Measurements from ENCODE around the gene ARID1A.

ARID1A gene

GRCh38 chr1:26696654-26697430, 1.0 kb downstream of the ARID1A start:
- H3K4me2 ChIP-seq (ENCODE audit: low read length), result no peak overlapping the region
- peaks cover 30% of the 10 kb centered on the region for H3K4me1 ChIP-seq (ENCODE audit: control insufficient read depth, low read depth, low read length)
- H3K36me3 ChIP-seq (ENCODE audit: control insufficient read depth, insufficient read depth, low read length), result no peaks in the 10 kb centered on the region
- peak overlapping the region; percentile 90 for H3K23ac ChIP-seq (ENCODE audit: low read length)
- no peak for DNase-seq
- H4K5ac ChIP-seq (ENCODE audit: low read length), result no peak overlapping the region
- H3K4ac ChIP-seq (ENCODE audit: low read depth, low read length), result peak overlapping the region; percentile 100
- peak overlapping the region; percentile 96 for H3K56ac ChIP-seq (ENCODE audit: low read length)
- peak overlapping the region; percentile 54 for H2BK5ac ChIP-seq (ENCODE audit: low read length)
- no CpG with 5 or more reads among the region's 98 CpGs for WGBS (ENCODE audit: extremely low coverage, insufficient coverage, low lambda C conversion rate)
- H3K18ac ChIP-seq (ENCODE audit: low read length), result peak overlapping the region; percentile 100
- H3K27me3 ChIP-seq (ENCODE audit: insufficient read depth, low read length, poor library complexity), result no peaks in the 10 kb centered on the region
- no peak overlapping the region for H4K8ac ChIP-seq (ENCODE audit: low read depth, low read length)
- peak overlapping the region; percentile 88 for H3K27ac ChIP-seq (ENCODE audit: low read depth, low read length)
- H2BK15ac ChIP-seq (replicated peaks; ENCODE audit: low read depth), result no peak overlapping the region
- H2BK120ac ChIP-seq (ENCODE audit: low read depth, low read length), result peak overlapping the region; percentile 96
- peak overlapping the region; percentile 44 for H3K4me3 ChIP-seq (ENCODE audit: low read length)
- peaks cover 56% of the 10 kb centered on the region for H3K79me2 ChIP-seq (ENCODE audit: control insufficient read depth, insufficient read depth, low read length)
- peaks cover 3% of the 10 kb centered on the region for H3K79me1 ChIP-seq (ENCODE audit: low read length)
- no peak overlapping the region for H2AK5ac ChIP-seq (ENCODE audit: low read length)
- H3K9ac ChIP-seq (ENCODE audit: low read length), result peak overlapping the region; percentile 94

GRCh38 chr1:26697431-26697977, 1.7 kb downstream of the ARID1A start:
- peaks cover 30% of the 10 kb centered on the region for H3K4me1 ChIP-seq (ENCODE audit: control insufficient read depth, low read depth, low read length)
- peaks cover 63% of the 10 kb centered on the region for H3K79me2 ChIP-seq (ENCODE audit: control insufficient read depth, insufficient read depth, low read length)
- H3K27me3 ChIP-seq (ENCODE audit: insufficient read depth, low read length, poor library complexity), result no peaks in the 10 kb centered on the region
- H3K36me3 ChIP-seq (ENCODE audit: control insufficient read depth, insufficient read depth, low read length), result no peaks in the 10 kb centered on the region
- peak overlapping the region; percentile 96 for H2BK120ac ChIP-seq (ENCODE audit: low read depth, low read length)
- H3K4me3 ChIP-seq (ENCODE audit: low read length), result peak overlapping the region; percentile 44
- peak overlapping the region; percentile 96 for H3K56ac ChIP-seq (ENCODE audit: low read length)
- peaks cover 3% of the 10 kb centered on the region for H3K79me1 ChIP-seq (ENCODE audit: low read length)
- no peak overlapping the region for H3K23ac ChIP-seq (ENCODE audit: low read length)
- no CpG with 5 or more reads among the region's 30 CpGs for WGBS (ENCODE audit: extremely low coverage, insufficient coverage, low lambda C conversion rate)
- H3K4me2 ChIP-seq (ENCODE audit: low read length), result peak overlapping the region; percentile 96
- no peak overlapping the region for H2BK15ac ChIP-seq (replicated peaks; ENCODE audit: low read depth)
- no peak overlapping the region for H2BK5ac ChIP-seq (ENCODE audit: low read length)
- H3K18ac ChIP-seq (ENCODE audit: low read length), result peak overlapping the region; percentile 100
- H4K5ac ChIP-seq (ENCODE audit: low read length), result no peak overlapping the region
- DNase-seq, result no peak
- H4K8ac ChIP-seq (ENCODE audit: low read depth, low read length), result no peak overlapping the region
- H2AK5ac ChIP-seq (ENCODE audit: low read length), result no peak overlapping the region
- peak overlapping the region; percentile 100 for H3K4ac ChIP-seq (ENCODE audit: low read depth, low read length)
- peak overlapping the region; percentile 94 for H3K9ac ChIP-seq (ENCODE audit: low read length)
- peak overlapping the region; percentile 88 for H3K27ac ChIP-seq (ENCODE audit: low read depth, low read length)

- Histone ChIP-seq H3K36me3 (ENCODE audit: control insufficient read depth, insufficient read depth, low read length) (no peaks in the 10 kb centered on the region), H3K27me3 (ENCODE audit: insufficient read depth, low read length, poor library complexity) (no peaks in the 10 kb centered on the region), H3K23ac (ENCODE audit: low read length) (no peak overlapping the region), H3K27ac (ENCODE audit: low read depth, low read length) (peak overlapping the region; percentile 49), H3K9ac (ENCODE audit: low read length) (peak overlapping the region; percentile 94), H3K4ac (ENCODE audit: low read depth, low read length) (peak overlapping the region; percentile 74), H3K79me1 (ENCODE audit: low read length) (peaks cover 3% of the 10 kb centered on the region), H2AK5ac (ENCODE audit: low read length) (no peak overlapping the region), H2BK15ac (replicated peaks; ENCODE audit: low read depth) (no peak overlapping the region), H4K5ac (ENCODE audit: low read length) (no peak overlapping the region), H2BK5ac (ENCODE audit: low read length) (no peak overlapping the region), H3K4me3 (ENCODE audit: low read length) (peak overlapping the region; percentile 44), H4K8ac (ENCODE audit: low read depth, low read length) (no peak overlapping the region), H3K18ac (ENCODE audit: low read length) (peak overlapping the region; percentile 100), H3K79me2 (ENCODE audit: control insufficient read depth, insufficient read depth, low read length) (peaks cover 70% of the 10 kb centered on the region), H3K4me1 (ENCODE audit: control insufficient read depth, low read depth, low read length) (peaks cover 30% of the 10 kb centered on the region), H2BK120ac (ENCODE audit: low read depth, low read length) (no peak overlapping the region), H3K56ac (ENCODE audit: low read length) (peak overlapping the region; percentile 96), H3K4me2 (ENCODE audit: low read length) (peak overlapping the region; percentile 96)
- no CpG with 5 or more reads among the region's 8 CpGs for WGBS (ENCODE audit: extremely low coverage, insufficient coverage, low lambda C conversion rate)
- DNase-seq, result peak; percentile 96
Observed at GRCh38 chr1:26697978-26698849, 2.4 kb downstream of the ARID1A start.

- peak overlapping the region; percentile 3 for H3K4me2 ChIP-seq (ENCODE audit: low read length)
Observed at GRCh38 chr1:26700711-26701110, 4.9 kb downstream of the ARID1A start.

GRCh38 chr1:26701266-26701994, 5.6 kb downstream of the ARID1A start:
- Histone ChIP-seq H3K4me1 (ENCODE audit: control insufficient read depth, low read depth, low read length) (peaks cover 30% of the 10 kb centered on the region), H4K5ac (ENCODE audit: low read length) (no peak overlapping the region), H3K23ac (ENCODE audit: low read length) (no peak overlapping the region), H3K79me2 (ENCODE audit: control insufficient read depth, insufficient read depth, low read length) (peaks cover 100% of the 10 kb centered on the region), H2BK120ac (ENCODE audit: low read depth, low read length) (no peak overlapping the region), H2AK5ac (ENCODE audit: low read length) (no peak overlapping the region), H3K36me3 (ENCODE audit: control insufficient read depth, insufficient read depth, low read length) (no peaks in the 10 kb centered on the region), H3K79me1 (ENCODE audit: low read length) (peaks cover 4% of the 10 kb centered on the region), H3K4me2 (ENCODE audit: low read length) (peak overlapping the region; percentile 8), H2BK15ac (replicated peaks; ENCODE audit: low read depth) (no peak overlapping the region), H3K56ac (ENCODE audit: low read length) (peak overlapping the region; percentile 4), H3K4me3 (ENCODE audit: low read length) (no peak overlapping the region), H3K27ac (ENCODE audit: low read depth, low read length) (no peak overlapping the region), H3K9ac (ENCODE audit: low read length) (peak overlapping the region; percentile 0), H4K8ac (ENCODE audit: low read depth, low read length) (no peak overlapping the region), H3K18ac (ENCODE audit: low read length) (no peak overlapping the region), H3K4ac (ENCODE audit: low read depth, low read length) (no peak overlapping the region), H3K27me3 (ENCODE audit: insufficient read depth, low read length, poor library complexity) (no peaks in the 10 kb centered on the region), H2BK5ac (ENCODE audit: low read length) (no peak overlapping the region)
- no peak for DNase-seq
- WGBS (ENCODE audit: extremely low coverage, insufficient coverage, low lambda C conversion rate), result no CpG with 5 or more reads among the region's 5 CpGs

More at GRCh38 chr1:26700711-26701110, 4.9 kb downstream of the ARID1A start:
- H4K8ac ChIP-seq (ENCODE audit: low read depth, low read length), result no peak overlapping the region
- H3K4me1 ChIP-seq (ENCODE audit: control insufficient read depth, low read depth, low read length), result peaks cover 23% of the 10 kb centered on the region
- no peak overlapping the region for H3K56ac ChIP-seq (ENCODE audit: low read length)
- H3K79me2 ChIP-seq (ENCODE audit: control insufficient read depth, insufficient read depth, low read length), result peaks cover 94% of the 10 kb centered on the region
- H3K9ac ChIP-seq (ENCODE audit: low read length), result peak overlapping the region; percentile 26
- no peak overlapping the region for H4K5ac ChIP-seq (ENCODE audit: low read length)
- H3K23ac ChIP-seq (ENCODE audit: low read length), result no peak overlapping the region
- H3K18ac ChIP-seq (ENCODE audit: low read length), result no peak overlapping the region
- DNase-seq, result peak; percentile 34
- H3K4ac ChIP-seq (ENCODE audit: low read depth, low read length), result no peak overlapping the region
- no peaks in the 10 kb centered on the region for H3K27me3 ChIP-seq (ENCODE audit: insufficient read depth, low read length, poor library complexity)
- no peaks in the 10 kb centered on the region for H3K36me3 ChIP-seq (ENCODE audit: control insufficient read depth, insufficient read depth, low read length)
- peaks cover 4% of the 10 kb centered on the region for H3K79me1 ChIP-seq (ENCODE audit: low read length)
- H3K4me3 ChIP-seq (ENCODE audit: low read length), result no peak overlapping the region
- no peak overlapping the region for H2BK5ac ChIP-seq (ENCODE audit: low read length)
- H2BK120ac ChIP-seq (ENCODE audit: low read depth, low read length), result no peak overlapping the region
- no peak overlapping the region for H3K27ac ChIP-seq (ENCODE audit: low read depth, low read length)
- no peak overlapping the region for H2BK15ac ChIP-seq (replicated peaks; ENCODE audit: low read depth)
- no peak overlapping the region for H2AK5ac ChIP-seq (ENCODE audit: low read length)

Data from mesendoderm (in vitro differentiated cells).